Measurements from ENCODE around the gene EEF1B2. TPM values are rescaled to one million over a fixed set of nuclear protein-coding genes. Genes with fewer than 3 reads are reported as not detected.

The EEF1B2 gene
- total and polyA plus RNA-seq, 2 of the 13 experiments (the other 11 are each of a cell fraction or from before 2014, with no cell fraction given), result 1,284 to 1,731 TPM

DNA sequence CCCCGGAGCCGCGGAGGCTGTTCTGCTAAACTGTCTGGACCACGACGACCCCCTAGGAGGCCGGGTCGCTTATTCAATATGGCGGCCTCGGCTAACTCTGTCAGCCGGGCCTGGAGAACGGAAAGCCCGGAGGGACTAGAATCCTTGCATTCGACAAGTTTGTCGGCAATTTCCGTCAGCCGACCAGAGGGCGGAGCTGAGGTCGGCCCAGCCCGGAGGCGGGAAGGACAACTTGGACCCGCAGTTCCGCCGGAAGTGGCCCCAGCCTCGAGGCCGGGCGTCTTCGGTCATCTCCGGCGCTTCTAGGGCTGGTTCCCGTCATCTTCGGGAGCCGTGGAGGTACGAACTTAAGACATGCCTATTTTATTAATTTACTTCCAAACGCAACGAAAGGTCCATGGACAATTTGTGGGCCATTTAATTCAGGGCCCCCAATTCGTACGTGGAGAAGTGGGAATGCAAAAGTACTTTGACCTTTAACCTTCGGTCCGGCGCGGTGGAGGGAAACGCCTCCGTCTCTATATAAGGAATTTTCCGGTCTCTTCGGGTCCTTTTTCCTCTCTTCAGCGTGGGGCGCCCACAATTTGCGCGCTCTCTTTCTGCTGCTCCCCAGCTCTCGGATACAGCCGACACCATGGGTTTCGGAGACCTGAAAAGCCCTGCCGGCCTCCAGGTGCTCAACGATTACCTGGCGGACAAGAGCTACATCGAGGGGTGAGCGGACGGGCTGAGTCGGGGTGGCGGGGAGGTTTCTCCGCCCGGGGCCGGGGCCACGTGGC, at the start of gene EEF1B2, which contains the start of gene NDUFS1 (continued):
- TF ChIP-seq, protein P1, sequence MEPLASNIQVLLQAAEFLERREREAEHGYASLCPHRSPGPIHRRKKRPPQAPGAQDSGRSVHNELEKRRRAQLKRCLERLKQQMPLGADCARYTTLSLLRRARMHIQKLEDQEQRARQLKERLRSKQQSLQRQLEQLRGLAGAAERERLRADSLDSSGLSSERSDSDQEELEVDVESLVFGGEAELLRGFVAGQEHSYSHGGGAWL (CRISPR knock-in tag; IDR thresholded peaks at IDR 0.05), result peak; percentile 89
- peak; percentile 11 for TF ChIP-seq SKI (IDR thresholded peaks at IDR 0.05; ENCODE audit: partially characterized antibody)
- peak; percentile 85 for TF ChIP-seq DR1 (CRISPR knock-in tag; IDR thresholded peaks at IDR 0.05)
- TF ChIP-seq JARID2 (CRISPR knock-in tag; IDR thresholded peaks at IDR 0.05; ENCODE audit: insufficient replicate concordance), result peak; percentile 27
- TF ChIP-seq, protein P2, sequence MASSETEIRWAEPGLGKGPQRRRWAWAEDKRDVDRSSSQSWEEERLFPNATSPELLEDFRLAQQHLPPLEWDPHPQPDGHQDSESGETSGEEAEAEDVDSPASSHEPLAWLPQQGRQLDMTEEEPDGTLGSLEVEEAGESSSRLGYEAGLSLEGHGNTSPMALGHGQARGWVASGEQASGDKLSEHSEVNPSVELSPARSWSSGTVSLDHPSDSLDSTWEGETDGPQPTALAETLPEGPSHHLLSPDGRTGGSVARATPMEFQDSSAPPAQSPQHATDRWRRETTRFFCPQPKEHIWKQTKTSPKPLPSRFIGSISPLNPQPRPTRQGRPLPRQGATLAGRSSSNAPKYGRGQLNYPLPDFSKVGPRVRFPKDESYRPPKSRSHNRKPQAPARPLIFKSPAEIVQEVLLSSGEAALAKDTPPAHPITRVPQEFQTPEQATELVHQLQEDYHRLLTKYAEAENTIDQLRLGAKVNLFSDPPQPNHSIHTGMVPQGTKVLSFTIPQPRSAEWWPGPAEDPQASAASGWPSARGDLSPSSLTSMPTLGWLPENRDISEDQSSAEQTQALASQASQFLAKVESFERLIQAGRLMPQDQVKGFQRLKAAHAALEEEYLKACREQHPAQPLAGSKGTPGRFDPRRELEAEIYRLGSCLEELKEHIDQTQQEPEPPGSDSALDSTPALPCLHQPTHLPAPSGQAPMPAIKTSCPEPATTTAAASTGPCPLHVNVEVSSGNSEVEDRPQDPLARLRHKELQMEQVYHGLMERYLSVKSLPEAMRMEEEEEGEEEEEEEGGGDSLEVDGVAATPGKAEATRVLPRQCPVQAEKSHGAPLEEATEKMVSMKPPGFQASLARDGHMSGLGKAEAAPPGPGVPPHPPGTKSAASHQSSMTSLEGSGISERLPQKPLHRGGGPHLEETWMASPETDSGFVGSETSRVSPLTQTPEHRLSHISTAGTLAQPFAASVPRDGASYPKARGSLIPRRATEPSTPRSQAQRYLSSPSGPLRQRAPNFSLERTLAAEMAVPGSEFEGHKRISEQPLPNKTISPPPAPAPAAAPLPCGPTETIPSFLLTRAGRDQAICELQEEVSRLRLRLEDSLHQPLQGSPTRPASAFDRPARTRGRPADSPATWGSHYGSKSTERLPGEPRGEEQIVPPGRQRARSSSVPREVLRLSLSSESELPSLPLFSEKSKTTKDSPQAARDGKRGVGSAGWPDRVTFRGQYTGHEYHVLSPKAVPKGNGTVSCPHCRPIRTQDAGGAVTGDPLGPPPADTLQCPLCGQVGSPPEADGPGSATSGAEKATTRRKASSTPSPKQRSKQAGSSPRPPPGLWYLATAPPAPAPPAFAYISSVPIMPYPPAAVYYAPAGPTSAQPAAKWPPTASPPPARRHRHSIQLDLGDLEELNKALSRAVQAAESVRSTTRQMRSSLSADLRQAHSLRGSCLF (CRISPR knock-in tag; IDR thresholded peaks at IDR 0.05; ENCODE audit: borderline replicate concordance), result peak; percentile 60; the same call in 1 of the 2 replicates
- TF ChIP-seq, protein P3, sequence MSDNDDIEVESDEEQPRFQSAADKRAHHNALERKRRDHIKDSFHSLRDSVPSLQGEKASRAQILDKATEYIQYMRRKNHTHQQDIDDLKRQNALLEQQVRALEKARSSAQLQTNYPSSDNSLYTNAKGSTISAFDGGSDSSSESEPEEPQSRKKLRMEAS (IDR thresholded peaks at IDR 0.05), result peak; percentile 97
- TF ChIP-seq ZNF138 (CRISPR knock-in tag; IDR thresholded peaks at IDR 0.05; ENCODE audit: low read depth), result peak; percentile 70
- TF ChIP-seq, protein P4, sequence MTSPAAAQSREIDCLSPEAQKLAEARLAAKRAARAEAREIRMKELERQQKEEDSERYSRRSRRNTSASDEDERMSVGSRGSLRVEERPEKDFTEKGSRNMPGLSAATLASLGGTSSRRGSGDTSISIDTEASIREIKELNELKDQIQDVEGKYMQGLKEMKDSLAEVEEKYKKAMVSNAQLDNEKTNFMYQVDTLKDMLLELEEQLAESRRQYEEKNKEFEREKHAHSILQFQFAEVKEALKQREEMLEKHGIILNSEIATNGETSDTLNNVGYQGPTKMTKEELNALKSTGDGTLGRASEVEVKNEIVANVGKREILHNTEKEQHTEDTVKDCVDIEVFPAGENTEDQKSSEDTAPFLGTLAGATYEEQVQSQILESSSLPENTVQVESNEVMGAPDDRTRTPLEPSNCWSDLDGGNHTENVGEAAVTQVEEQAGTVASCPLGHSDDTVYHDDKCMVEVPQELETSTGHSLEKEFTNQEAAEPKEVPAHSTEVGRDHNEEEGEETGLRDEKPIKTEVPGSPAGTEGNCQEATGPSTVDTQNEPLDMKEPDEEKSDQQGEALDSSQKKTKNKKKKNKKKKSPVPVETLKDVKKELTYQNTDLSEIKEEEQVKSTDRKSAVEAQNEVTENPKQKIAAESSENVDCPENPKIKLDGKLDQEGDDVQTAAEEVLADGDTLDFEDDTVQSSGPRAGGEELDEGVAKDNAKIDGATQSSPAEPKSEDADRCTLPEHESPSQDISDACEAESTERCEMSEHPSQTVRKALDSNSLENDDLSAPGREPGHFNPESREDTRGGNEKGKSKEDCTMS (CRISPR knock-in tag; conservative IDR thresholded peaks at IDR 0.05), result no peak
- TF ChIP-seq, protein P5, sequence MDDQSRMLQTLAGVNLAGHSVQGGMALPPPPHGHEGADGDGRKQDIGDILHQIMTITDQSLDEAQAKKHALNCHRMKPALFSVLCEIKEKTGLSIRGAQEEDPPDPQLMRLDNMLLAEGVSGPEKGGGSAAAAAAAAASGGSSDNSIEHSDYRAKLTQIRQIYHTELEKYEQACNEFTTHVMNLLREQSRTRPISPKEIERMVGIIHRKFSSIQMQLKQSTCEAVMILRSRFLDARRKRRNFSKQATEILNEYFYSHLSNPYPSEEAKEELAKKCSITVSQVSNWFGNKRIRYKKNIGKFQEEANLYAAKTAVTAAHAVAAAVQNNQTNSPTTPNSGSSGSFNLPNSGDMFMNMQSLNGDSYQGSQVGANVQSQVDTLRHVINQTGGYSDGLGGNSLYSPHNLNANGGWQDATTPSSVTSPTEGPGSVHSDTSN (CRISPR knock-in tag; IDR thresholded peaks at IDR 0.05; ENCODE audit: borderline replicate concordance), result 0 out of 2 replicates have a peak, but pooled peaks have one; percentile 23
- TF ChIP-seq ZNF335 (CRISPR knock-in tag; IDR thresholded peaks at IDR 0.05), result peak; percentile 98
- TF ChIP-seq, protein P6, sequence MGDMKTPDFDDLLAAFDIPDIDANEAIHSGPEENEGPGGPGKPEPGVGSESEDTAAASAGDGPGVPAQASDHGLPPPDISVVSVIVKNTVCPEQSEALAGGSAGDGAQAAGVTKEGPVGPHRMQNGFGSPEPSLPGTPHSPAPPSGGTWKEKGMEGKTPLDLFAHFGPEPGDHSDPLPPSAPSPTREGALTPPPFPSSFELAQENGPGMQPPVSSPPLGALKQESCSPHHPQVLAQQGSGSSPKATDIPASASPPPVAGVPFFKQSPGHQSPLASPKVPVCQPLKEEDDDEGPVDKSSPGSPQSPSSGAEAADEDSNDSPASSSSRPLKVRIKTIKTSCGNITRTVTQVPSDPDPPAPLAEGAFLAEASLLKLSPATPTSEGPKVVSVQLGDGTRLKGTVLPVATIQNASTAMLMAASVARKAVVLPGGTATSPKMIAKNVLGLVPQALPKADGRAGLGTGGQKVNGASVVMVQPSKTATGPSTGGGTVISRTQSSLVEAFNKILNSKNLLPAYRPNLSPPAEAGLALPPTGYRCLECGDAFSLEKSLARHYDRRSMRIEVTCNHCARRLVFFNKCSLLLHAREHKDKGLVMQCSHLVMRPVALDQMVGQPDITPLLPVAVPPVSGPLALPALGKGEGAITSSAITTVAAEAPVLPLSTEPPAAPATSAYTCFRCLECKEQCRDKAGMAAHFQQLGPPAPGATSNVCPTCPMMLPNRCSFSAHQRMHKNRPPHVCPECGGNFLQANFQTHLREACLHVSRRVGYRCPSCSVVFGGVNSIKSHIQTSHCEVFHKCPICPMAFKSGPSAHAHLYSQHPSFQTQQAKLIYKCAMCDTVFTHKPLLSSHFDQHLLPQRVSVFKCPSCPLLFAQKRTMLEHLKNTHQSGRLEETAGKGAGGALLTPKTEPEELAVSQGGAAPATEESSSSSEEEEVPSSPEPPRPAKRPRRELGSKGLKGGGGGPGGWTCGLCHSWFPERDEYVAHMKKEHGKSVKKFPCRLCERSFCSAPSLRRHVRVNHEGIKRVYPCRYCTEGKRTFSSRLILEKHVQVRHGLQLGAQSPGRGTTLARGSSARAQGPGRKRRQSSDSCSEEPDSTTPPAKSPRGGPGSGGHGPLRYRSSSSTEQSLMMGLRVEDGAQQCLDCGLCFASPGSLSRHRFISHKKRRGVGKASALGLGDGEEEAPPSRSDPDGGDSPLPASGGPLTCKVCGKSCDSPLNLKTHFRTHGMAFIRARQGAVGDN (CRISPR knock-in tag; IDR thresholded peaks at IDR 0.05), result peak; percentile 97
- TF ChIP-seq, protein P7, sequence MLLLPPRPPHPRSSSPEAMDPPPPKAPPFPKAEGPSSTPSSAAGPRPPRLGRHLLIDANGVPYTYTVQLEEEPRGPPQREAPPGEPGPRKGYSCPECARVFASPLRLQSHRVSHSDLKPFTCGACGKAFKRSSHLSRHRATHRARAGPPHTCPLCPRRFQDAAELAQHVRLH (CRISPR knock-in tag; IDR thresholded peaks at IDR 0.05; ENCODE audit: borderline replicate concordance, low read depth), result peak; percentile 93; the same call in 1 of the 2 replicates
- TF ChIP-seq ZNF709 (CRISPR knock-in tag; IDR thresholded peaks at IDR 0.05), result peak; percentile 68; the same call in 1 of the 2 replicates
